Left renal cortex interstitium (tissue), 4 donors: Measurements from ENCODE around the gene MYO9B. TPM values are rescaled to one million over a fixed set of nuclear protein-coding genes. Genes with fewer than 3 reads are reported as not detected.

Experiments used
- DNase-seq, 4 donors: peaks; one replicate each; pipeline ENCODE4 v3.0.0-alpha.2; 2013; ENCODE audit warnings: low read depth in 4 of 4, low spot score in 2 of 4, missing footprints in 1 of 4
- polyA plus RNA-seq, 4 donors: library from polyadenylated mRNA; unstranded; fragments of 120-200 nt; gene quantifications; one replicate each; pipeline ENCODE4 v1.2.1, GENCODE V29; 2013; ENCODE audit not compliant: insufficient read length in 4 of 4

Gene MYO9B, protein sequence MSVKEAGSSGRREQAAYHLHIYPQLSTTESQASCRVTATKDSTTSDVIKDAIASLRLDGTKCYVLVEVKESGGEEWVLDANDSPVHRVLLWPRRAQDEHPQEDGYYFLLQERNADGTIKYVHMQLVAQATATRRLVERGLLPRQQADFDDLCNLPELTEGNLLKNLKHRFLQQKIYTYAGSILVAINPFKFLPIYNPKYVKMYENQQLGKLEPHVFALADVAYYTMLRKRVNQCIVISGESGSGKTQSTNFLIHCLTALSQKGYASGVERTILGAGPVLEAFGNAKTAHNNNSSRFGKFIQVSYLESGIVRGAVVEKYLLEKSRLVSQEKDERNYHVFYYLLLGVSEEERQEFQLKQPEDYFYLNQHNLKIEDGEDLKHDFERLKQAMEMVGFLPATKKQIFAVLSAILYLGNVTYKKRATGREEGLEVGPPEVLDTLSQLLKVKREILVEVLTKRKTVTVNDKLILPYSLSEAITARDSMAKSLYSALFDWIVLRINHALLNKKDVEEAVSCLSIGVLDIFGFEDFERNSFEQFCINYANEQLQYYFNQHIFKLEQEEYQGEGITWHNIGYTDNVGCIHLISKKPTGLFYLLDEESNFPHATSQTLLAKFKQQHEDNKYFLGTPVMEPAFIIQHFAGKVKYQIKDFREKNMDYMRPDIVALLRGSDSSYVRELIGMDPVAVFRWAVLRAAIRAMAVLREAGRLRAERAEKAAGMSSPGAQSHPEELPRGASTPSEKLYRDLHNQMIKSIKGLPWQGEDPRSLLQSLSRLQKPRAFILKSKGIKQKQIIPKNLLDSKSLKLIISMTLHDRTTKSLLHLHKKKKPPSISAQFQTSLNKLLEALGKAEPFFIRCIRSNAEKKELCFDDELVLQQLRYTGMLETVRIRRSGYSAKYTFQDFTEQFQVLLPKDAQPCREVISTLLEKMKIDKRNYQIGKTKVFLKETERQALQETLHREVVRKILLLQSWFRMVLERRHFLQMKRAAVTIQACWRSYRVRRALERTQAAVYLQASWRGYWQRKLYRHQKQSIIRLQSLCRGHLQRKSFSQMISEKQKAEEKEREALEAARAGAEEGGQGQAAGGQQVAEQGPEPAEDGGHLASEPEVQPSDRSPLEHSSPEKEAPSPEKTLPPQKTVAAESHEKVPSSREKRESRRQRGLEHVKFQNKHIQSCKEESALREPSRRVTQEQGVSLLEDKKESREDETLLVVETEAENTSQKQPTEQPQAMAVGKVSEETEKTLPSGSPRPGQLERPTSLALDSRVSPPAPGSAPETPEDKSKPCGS (N-terminal part only)
- 10 to 100 TPM; 45.2 to 74.4 (median 53.9) TPM for polyA plus RNA-seq

DNA sequence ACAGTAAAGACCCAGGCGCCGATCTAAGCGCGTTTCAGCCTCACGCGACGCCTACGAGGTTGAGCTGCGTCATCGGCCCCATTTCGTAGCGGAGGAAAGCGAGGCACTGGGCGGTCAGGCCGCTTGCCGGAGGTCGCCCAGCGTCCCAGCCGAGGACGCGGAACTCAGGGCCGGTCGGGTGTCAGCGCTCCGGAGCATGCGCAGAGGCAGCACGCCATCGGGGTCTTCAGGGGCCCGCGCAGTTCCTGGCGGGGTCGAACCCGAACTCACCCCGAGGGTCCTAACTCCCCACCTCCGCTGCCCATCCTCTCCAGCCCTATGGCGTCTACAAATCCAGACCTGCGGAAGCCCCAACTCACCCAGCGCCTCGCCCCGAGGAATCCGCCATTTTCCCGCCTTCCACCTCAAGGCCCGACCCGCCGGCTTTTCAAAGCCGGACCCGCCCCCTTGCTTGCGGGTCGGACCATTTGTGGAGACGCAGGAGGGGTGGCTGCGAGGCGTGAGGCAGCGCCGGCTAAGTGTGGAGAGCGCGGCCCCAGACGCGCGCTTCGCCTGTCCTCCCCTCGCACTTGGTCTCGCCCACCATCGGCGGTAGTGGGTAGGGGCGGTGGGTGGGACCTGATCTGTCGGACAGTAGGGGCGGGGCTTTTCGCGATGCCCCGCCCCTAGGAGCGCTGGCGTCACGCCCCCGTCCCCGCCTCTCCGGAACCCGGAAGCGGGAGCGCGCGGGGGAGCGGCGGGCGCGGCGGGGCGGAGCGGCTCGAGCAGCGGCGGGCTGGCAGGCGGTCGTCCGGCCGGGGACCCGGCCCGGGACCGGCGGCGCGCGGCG lies at the start of gene MYO9B, which contains the start of gene HAUS8:
MYO9B (plus strand) TSS at position 743 of the 829 bp plus-strand sequence. CDS start 25,941 bp downstream, outside the sequence.
HAUS8 (minus strand) TSS at position 418 of the 829 bp plus-strand sequence; CDS start at position 388, 30 bp downstream.
- peak; percentile 92 to 99 (median 98) for DNase-seq

DNA sequence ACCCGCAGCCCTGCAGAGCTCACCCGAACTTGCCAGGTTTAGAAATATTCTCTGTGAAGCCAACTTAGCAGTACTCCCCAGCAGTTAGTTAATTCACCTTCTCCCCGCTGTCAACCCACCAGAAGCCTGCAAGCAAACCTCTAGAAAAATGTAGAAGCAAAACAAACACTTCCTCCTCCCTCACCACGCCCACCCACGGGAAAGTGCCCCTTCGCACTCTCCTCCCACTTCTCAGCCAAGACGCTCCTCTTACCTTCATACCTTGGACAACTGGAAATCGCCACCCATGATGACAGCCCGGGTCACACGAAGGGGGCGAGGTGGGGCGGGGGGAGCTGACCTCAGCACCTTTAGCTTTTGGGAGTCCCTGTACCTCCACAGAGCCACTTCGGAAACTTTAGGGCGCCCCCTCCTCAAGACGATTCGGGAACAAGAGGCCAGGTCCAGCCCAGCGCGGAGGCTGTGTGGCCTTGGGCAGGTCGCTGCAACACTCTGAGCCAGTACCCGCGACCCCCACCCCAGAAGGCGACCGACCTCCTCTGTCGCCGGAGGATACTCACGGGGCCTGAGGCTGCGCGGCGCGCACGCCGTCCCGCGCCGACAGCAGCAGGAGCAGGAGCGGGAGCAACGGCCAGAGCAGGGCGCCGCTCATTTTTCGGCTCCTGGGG lies 49.5 kb upstream of the MYO9B start:
- DNase-seq = no peak

- no peak for DNase-seq
Measured at GRCh38 chr19:17026706-17027534, 48.7 kb upstream of the MYO9B start, which contains the start of gene CPAMD8. Gene CPAMD8 (minus strand): TSS chr19:17026810. CDS start chr19:17026642, 168 bp downstream.

DNA sequence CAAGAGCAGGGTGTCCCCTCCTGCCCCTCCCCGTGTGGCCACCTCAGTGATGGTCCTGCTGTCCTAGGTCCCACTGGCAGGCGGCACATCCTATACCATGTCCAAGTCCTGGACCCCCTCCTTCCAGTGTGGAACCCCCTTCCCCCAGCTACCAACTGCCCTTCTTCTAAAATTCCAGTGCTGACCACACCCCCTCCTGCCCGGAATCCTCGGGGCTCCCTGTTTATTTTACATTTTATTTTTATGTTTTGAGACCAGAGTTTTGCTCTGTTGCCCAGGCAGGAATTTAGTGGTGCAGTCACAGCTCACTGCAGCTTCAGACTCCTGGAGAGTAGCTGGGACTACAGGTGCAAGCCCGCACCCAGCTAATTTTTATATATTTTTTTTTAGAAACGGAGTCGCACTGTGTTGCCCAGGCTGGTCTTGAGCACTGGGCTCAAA lies 48.0 kb upstream of the MYO9B start:
- no peak for DNase-seq

DNA sequence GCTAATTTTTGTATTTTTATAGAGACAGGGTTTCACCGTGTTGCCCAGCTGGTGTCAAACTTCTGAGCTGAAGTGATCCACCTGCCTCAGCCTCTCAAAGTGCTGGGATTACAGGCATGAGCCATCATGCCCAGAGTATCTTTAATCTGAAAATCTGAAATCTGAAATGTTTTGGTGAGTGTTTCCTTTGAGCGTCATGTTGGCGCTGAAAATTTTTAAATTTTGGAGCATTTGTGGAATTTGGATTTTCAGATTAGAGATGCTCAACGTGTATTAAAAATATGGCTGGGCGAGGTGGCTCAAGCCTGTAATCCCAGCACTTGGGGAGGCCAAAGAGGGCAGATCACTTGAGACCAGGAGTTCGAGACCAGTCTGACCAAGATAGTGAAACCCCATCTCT lies 43.8 kb upstream of the MYO9B start:
- DNase-seq = no peak

DNA sequence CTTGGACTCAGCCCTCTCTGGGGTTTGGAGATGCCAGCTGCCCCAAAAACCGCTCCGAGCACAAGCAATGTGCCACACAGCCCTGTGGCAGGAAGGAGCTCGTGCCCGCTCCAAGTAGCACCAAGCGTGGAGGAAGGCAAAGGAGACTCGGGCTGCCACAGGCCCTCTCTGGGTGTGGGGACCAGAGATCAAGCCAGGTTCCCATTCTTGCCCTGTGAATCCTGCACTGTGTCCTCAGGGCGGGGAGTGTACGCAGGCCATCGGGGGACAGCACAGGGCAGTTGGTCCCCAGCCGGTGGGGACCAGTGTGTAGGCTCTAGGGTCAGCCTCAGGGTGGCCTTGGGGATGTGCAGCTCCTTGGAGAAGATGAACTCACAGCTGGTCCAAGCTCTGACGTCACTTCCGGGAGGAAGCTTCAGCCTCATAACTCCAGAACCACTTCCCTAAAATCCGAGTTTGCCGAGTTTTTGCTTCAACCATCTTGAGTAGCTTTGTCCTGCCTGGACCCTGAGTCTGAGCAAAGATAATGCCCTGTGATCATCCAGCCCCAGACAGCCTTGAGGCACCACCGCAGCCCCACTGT lies 39.6 kb upstream of the MYO9B start:
- DNase-seq = no peak

DNA sequence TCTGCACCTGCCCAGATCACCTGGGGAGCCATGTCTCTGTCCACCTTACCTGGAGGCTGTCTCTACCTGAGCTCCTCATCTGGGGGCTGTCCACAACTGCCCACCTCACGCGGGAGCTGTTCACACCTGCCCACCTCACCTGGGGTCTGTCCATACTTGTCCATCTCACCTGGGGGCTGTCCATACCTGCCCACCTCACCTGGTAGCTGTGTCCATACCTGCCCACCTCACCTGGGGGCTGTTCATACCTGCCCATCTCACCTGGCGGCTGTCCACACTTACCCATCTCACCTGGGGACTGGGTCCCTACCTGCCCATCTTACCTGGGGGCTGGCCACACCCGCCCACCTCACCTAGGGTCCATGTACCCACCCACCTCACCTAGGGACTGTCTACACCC lies 38.9 kb upstream of the MYO9B start:
- no peak for DNase-seq

- no peak for DNase-seq
Measured at GRCh38 chr19:17037184-17037583, 38.4 kb upstream of the MYO9B start.

DNA sequence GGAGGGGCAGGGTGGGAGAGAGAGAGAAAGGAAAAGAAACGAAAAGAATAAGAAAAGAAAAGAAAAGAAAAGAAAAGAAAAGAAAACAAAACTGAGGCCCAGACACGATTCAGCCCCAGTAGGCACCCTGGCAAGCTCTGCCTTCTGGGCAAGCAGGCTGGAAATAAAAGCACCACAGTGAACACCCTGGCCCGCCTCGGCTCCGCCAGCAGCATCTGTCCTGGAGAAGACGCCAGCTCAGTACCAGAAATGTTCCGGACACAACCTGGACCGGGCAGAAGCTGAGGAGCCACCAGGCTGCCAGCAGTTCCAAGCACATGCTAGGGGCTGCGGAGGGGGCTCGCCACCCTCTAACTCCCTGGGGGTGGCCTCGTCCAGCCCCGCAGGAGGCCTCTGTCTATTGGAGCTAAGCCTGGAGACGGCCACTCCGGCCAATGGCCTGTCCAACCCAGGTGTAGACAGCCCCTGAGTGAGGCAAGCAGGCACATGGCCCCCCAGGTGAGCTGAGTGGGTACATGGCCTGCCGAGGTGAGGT lies 37.5 kb upstream of the MYO9B start:
- DNase-seq = no peak

- no peak for DNase-seq
Measured at GRCh38 chr19:17041976-17042375, 33.6 kb upstream of the MYO9B start.

DNA sequence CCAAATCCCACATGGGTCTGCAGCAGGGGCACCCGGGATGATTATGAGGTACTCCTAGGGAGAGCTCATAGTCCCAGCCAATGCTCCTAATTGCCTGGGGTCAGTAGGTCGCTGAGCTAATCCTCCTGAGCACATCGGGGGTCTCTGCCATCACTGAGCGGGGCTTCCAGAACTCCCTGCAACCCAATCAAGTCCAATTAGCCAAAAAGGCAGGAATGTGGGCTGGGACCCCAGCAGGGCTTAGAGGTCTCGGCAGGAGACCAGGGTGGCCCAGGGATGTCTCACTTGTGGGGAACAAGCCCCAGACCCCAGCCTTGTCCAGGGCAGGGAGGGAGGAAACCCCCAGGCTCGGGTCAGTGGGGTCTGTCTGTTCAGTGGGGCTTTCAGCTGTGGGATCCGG lies 31.8 kb upstream of the MYO9B start:
- no peak for DNase-seq

DNA sequence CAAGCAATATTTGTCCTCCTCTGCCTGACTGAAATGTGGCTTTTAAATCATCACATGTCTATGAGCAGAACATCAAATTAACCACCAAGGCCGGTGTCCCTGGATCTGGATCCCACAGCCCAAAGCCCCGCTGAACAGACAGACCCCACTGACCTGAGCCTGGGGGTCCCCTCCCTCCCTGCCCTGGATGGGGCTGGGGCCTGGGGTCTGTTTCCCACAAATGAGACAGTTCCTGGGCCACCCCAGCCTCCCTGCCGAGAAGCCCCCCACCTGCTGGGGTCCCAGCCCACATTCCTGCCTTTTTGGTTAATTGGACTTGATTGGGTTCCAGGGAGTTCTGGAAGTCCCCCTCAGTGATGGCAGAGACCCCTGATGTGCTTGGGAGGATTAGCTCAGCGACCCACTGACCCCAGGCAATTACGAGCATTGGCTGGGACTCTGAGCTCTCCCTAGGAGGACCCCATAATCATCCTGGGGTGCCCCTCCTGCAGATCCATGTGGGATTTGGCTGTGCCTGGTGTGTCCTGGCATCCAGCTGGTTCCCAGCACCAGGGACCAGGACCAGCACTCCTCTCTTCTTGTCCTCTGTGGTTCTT lies 29.6 kb upstream of the MYO9B start:
- DNase-seq = no peak

DNA sequence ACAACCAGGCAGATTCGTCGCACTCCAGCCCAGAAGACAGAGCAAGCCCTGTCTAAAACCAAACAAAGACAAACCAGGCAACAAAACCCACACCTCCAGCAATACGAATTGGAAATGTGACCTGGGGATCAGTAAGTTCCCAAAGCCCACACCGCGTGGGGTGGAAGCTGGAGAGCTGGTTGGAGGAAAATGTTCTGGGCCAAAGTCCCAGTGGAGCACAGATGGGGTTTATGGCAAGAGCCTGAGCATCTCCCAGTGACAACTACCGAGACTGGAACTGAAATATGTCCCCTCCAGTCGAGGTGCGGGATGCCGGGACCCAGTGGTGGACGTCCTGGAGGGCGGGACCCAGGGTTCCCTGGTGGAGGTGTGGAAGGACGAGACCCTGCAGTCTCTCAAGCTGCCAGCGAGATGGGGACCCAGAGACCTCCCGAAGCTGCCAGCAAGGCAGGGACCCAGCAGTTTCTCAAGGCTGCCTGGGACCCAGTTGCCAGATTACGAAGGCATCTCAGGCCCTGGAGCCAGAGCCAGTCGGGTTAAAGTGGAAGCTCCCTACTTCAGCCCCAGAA lies 26.6 kb upstream of the MYO9B start:
- no peak for DNase-seq

- DNase-seq = no peak
Measured at GRCh38 chr19:17049711-17050280, 25.8 kb upstream of the MYO9B start.

- no peak for DNase-seq
Measured at GRCh38 chr19:17052439-17052838, 23.1 kb upstream of the MYO9B start.

DNA sequence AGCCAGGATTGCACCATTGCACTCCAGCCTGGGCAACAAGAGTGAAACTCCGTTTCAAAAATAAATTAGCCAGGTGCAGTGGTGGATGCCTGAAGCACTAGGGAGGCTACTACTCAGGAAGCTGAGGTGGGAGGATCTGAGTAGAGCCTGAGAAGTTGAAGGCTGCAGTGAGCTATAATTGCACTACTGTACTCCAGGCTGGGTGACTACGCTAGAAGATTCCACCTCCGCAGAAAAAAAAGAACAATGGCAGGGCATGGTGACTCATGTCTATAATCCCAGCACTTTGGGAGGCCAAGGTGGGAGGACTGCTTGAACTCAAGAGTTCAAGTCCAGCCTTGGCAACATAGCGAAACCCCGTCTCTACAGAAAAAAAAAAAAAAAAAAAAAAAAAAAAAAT lies 20.8 kb upstream of the MYO9B start:
- DNase-seq = no peak
